Type B pancreatic cell (in vitro differentiated cells): Measurements from ENCODE around the gene MPZL3. TPM values are rescaled to one million over a fixed set of nuclear protein-coding genes. Genes with fewer than 3 reads are reported as not detected.

Experiments
- DNase-seq: peaks from one replicate; pipeline ENCODE4 v3.0.0; 2021; ENCODE audit warnings: mixed read lengths; ENCODE audit not compliant: unreplicated experiment; ENCODE audit errors: extremely low spot score
- H3K27ac Mint-ChIP-seq: 2 replicates; pipeline ENCODE4 v1.8.0; 2021; ENCODE audit warnings: mild to moderate bottlenecking, mixed read lengths
- H3K27me3 Mint-ChIP-seq: 2 replicates; pipeline ENCODE4 v1.8.0; 2021; ENCODE audit warnings: mixed read lengths
- H3K36me3 Mint-ChIP-seq: 2 replicates; pipeline ENCODE4 v1.8.0; 2021; ENCODE audit warnings: mixed read lengths
- H3K4me1 Mint-ChIP-seq: one replicate; pipeline ENCODE4 v1.8.0; 2021; ENCODE audit warnings: mixed read lengths; ENCODE audit not compliant: unreplicated experiment
- H3K4me3 Mint-ChIP-seq: 2 replicates; pipeline ENCODE4 v1.8.0; 2021; ENCODE audit warnings: mild to moderate bottlenecking, mixed read lengths
- H3K9me3 Mint-ChIP-seq: 2 replicates; pipeline ENCODE4 v1.8.0; 2021; ENCODE audit warnings: mixed read lengths
- total RNA-seq: library from RNA; stranded (reverse); gene quantifications from 2 replicates; pipeline ENCODE4 v1.2.1, GENCODE V29; 2021; ENCODE audit warnings: low replicate concordance
- TF ChIP-seq, protein P1 (sequence below): fragments of 200-600 bp; sonication (generic); conservative IDR thresholded peaks from 2 replicates; pipeline ENCODE4 v1.5.0; 2021; ENCODE audit warnings: antibody characterized with exemption, mild to moderate bottlenecking

Gene MPZL3
- total RNA-seq, 1 donor from 2014 or later, result 10.2 TPM

DNA sequence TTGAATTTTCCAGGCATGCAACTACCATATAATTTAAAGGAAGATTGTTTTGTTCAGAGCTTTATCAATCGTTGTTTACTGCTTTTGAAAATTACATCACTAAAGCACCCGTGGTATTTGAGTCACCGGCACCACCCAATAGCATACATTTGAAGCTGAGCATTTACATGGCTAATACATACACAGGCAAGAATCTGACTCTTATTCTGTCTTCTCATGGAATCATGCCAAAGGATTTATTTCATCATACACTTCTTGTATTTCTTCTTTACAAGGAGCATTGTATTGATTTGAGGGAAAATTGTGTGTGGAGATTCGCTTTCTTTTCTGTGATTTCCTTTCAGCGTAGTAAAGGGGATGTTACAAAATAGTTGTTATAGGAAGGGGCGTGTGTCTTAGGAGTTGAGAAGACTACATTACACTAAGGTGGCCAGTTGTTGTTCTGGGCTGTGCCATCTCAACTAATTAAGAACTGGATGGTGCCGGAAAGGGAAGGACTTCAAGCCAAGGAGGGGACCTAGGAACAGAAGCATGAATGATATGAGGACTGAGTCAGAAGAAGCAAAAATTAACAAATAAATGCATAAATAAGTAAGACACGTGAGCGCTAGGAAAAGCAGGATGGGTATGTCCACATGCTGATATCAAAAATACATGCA lies 39.4 kb upstream of the MPZL3 start:
- no peak overlapping the region for H3K27ac Mint-ChIP-seq
- peaks cover 5% of the 10 kb centered on the region for H3K4me1 Mint-ChIP-seq
- no peak overlapping the region for H3K4me3 Mint-ChIP-seq
- no peak for DNase-seq
- TF ChIP-seq, protein P1, sequence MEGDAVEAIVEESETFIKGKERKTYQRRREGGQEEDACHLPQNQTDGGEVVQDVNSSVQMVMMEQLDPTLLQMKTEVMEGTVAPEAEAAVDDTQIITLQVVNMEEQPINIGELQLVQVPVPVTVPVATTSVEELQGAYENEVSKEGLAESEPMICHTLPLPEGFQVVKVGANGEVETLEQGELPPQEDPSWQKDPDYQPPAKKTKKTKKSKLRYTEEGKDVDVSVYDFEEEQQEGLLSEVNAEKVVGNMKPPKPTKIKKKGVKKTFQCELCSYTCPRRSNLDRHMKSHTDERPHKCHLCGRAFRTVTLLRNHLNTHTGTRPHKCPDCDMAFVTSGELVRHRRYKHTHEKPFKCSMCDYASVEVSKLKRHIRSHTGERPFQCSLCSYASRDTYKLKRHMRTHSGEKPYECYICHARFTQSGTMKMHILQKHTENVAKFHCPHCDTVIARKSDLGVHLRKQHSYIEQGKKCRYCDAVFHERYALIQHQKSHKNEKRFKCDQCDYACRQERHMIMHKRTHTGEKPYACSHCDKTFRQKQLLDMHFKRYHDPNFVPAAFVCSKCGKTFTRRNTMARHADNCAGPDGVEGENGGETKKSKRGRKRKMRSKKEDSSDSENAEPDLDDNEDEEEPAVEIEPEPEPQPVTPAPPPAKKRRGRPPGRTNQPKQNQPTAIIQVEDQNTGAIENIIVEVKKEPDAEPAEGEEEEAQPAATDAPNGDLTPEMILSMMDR, result no peak
- peaks cover 22% of the 10 kb centered on the region for H3K27me3 Mint-ChIP-seq
- no peaks in the 10 kb centered on the region for H3K9me3 Mint-ChIP-seq
- no peaks in the 10 kb centered on the region for H3K36me3 Mint-ChIP-seq

DNA sequence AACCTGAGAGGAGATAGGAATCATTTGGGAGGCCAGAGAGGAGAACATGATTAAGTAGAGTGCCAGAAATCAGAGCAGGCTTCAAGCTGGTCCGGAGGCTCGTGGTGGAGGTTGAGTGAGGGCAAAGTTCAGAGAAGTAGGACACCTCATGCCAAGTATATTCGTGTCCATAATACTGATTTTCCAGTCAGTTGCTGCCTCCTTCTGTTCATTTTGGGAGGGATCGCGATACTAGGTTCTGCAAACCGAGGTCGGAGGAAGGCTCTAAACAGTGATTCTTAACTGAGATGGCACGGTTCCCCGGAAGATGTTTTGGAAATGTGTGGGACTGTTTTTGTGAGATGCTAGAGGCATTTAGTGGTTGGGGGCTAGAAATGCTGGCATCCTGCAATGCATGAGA lies 38.8 kb upstream of the MPZL3 start:
- no peak for DNase-seq
- Mint-ChIP-seq H3K4me1 (peaks cover 5% of the 10 kb centered on the region), H3K4me3 (no peak overlapping the region), H3K9me3 (no peaks in the 10 kb centered on the region), H3K27ac (no peak overlapping the region), H3K27me3 (peaks cover 22% of the 10 kb centered on the region), H3K36me3 (no peaks in the 10 kb centered on the region)
- TF ChIP-seq, protein P1, result peak; percentile 40

DNA sequence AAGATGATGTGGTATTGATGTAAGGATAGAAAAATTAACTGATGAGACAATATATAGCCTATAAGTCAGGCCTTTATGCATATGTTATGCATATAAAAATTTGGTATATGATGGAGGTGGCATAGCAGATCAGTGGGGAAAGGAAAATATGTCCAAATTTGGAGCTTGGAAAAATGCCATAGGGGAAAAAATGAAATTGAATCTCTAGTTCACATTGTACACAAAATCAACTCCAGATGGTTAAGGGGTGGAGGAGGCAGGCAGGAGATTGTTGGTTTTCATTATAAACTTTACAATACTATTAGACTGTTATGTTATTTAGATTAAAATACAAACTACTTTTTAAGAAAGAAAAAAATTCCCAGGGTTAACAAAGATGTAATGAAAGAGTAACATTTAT lies 37.2 kb upstream of the MPZL3 start:
- H3K27me3 Mint-ChIP-seq, result peaks cover 17% of the 10 kb centered on the region
- no peaks in the 10 kb centered on the region for H3K9me3 Mint-ChIP-seq
- H3K4me3 Mint-ChIP-seq, result no peak overlapping the region
- H3K4me1 Mint-ChIP-seq, result peaks cover 5% of the 10 kb centered on the region
- H3K27ac Mint-ChIP-seq, result no peak overlapping the region
- no peak for DNase-seq
- no peaks in the 10 kb centered on the region for H3K36me3 Mint-ChIP-seq
- TF ChIP-seq, protein P1, result no peak

DNA sequence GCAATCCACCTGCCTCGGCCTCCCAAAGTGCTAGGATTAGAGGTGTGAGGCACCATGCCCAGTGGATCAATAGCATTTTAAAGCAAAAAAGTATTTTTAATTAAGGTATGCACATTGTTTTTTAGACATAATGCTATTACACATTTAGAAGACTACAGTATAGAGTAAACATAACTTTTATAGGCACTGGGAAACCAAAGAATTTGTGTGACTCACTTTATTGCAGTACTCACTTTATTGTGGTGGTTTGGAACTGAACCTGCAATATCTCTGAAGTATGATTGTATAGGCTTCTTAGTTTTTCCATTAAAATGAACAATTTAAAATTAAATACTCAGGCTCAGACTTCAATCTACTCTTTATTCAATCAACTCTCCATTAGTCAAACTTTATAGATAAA lies 34.8 kb upstream of the MPZL3 start:
- H3K36me3 Mint-ChIP-seq, result peaks cover 3% of the 10 kb centered on the region
- no peak for DNase-seq
- peaks cover 5% of the 10 kb centered on the region for H3K4me1 Mint-ChIP-seq
- no peak overlapping the region for H3K27ac Mint-ChIP-seq
- no peaks in the 10 kb centered on the region for H3K9me3 Mint-ChIP-seq
- TF ChIP-seq, protein P1, result no peak
- H3K27me3 Mint-ChIP-seq, result peaks cover 16% of the 10 kb centered on the region
- H3K4me3 Mint-ChIP-seq, result no peak overlapping the region

DNA sequence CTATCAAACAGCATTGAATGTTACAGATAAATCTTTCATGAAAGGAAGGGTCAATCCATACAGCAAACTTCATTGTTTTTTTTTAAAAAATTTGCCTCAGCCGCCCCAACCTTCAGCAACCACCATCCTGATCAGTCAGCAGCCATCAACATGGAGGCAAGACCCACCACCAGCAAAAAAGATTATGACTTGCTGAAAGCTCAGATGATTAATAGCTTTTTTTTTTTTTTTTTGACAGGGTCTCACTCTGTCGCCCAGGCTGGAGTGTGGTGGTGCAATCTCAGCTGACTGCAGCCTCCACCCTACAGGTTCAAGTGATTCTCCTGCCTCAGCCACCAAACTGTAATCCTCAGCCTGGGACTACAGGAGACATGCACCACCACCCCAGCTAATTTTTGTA lies 34.4 kb upstream of the MPZL3 start:
- peaks cover 12% of the 10 kb centered on the region for H3K27me3 Mint-ChIP-seq
- no peak overlapping the region for H3K27ac Mint-ChIP-seq
- H3K4me1 Mint-ChIP-seq, result peaks cover 5% of the 10 kb centered on the region
- no peaks in the 10 kb centered on the region for H3K9me3 Mint-ChIP-seq
- DNase-seq, result no peak
- TF ChIP-seq, protein P1, result no peak
- peaks cover 3% of the 10 kb centered on the region for H3K36me3 Mint-ChIP-seq
- H3K4me3 Mint-ChIP-seq, result no peak overlapping the region
